CD4-positive, alpha-beta T cell treated with Interleukin-21 for 1 hour (primary cell): ENCODE measurements around the gene SHQ1.

Source experiments
- DNase-seq: peaks from one replicate; pipeline ENCODE4 v3.0.0-alpha.2; 2020

The SHQ1 gene

DNA sequence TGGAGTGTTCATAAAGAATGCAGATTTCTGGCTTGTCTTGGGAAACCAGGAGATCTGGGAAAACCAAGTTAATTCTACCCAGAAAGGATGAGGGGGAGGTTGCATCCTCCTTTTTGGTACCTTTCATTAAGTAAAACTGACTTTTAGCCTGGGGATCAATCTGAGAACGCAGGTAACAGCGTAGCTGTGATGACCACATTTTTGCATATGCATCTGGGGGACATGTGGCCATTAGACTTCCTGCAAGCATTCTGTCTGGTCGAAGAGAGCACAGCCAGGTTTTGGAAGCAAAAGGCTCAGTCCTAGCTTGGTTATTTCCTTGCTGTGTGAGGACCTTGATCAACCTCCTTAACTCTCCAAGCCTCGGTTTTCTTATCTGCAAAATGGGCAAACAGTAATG lies 145.2 kb downstream of the SHQ1 start:
- DNase-seq, result no peak

DNA sequence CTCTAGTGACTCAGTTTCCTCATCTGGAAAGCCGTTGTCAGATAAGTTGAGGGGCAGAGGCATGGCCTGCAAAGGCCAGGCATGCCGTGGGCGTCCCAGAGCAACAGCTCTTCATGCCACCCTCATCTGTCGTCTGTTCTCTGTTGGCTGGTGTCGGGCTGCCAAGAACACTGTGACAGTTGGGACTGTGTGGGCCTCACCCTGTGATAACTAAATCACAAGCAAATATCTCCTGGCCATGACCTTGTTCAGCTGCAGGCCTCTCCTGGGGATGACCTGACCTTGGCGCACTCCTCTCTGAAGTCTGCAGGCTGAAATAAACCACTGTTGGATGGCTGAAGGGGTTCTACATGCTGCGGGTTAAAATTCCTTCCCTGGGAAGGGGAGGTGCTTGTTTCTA lies 145.9 kb downstream of the SHQ1 start:
- no peak for DNase-seq

DNA sequence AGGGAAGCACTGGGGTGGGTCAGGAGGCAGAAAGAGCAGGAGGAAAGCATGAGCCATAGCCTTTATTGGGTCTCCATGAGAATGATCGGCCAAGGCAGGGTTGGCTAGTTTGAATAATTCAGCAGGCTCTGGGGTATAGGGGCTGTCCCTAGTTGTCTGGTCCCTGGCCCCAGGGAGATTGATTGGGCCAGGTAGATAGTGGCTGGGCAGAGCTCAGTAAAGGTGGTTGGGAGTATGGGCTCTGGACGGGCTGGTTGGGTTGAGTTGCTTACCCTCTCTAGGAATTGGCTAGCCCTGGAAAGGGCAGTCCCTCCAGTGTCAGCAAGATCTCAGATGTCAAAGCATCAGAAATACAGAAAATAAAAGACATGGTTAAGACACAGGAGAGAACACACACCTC lies 148.1 kb downstream of the SHQ1 start:
- DNase-seq, result no peak

DNA sequence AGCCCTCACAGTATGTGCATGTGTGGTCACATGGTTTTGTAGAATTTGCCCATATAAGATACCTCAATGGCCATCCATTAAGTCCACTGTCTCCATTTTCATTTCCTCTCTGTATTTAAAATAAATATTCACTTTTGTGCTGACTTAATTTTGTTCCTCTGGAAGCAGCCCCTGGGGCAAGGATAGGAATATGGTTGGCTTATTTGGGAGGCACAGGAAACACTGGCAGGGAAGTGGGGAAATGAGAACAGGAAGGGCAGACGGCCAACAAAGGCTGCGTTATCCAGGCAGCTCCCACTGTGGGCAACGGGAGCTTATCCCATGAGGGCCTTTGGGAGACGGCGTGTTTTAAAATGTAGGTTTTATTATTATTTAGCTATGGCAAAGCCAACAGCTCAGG lies 148.6 kb downstream of the SHQ1 start:
- DNase-seq, result no peak
